ENCODE results near the gene ARSD. TPM values are rescaled to one million over a fixed set of nuclear protein-coding genes. Genes with fewer than 3 reads are reported as not detected.

The ARSD gene
- total RNA-seq, 2 experiments from 2014 or later, result 0.98 to 1.2 TPM

GRCh38 chrX:2857566-2857965 lies 71.6 kb downstream of the ARSD start:
- ChIA-PET CTCF (no interaction called here), POLR2A (no interaction called here)
- Mint-ChIP-seq H3K27ac (no peak overlapping the region), H3K27me3 (no peaks in the 10 kb centered on the region), H3K4me3 (no peak overlapping the region), H3K9me3 (no peaks in the 10 kb centered on the region), H3K4me1 (ENCODE audit: low read depth) (no peaks in the 10 kb centered on the region), H3K36me3 (ENCODE audit: low read depth) (no peaks in the 10 kb centered on the region)
- ATAC-seq, result no peak
- intact Hi-C loops (cut with micrococcal nuclease), result no loop called here
- DNase-seq, result no peak
- TF ChIP-seq CTCF (IDR thresholded peaks at IDR 0.05), result no peak

- no peak for TF ChIP-seq CTCF (IDR thresholded peaks at IDR 0.05)
- Mint-ChIP-seq H3K4me1 (ENCODE audit: low read depth) (no peaks in the 10 kb centered on the region), H3K27me3 (no peaks in the 10 kb centered on the region), H3K4me3 (no peak overlapping the region), H3K36me3 (ENCODE audit: low read depth) (no peaks in the 10 kb centered on the region), H3K9me3 (no peaks in the 10 kb centered on the region), H3K27ac (no peak overlapping the region)
- DNase-seq (no peak), ATAC-seq (no peak)
- CTCF ChIA-PET, result no interaction called here
- POLR2A ChIA-PET, result no interaction called here
- intact Hi-C loops (cut with micrococcal nuclease), result no loop called here
Observed at GRCh38 chrX:2855761-2856160, 73.4 kb downstream of the ARSD start.

GRCh38 chrX:2854918-2855317 lies 74.2 kb downstream of the ARSD start:
- ATAC-seq (no peak), DNase-seq (no peak)
- no peaks in the 10 kb centered on the region for H3K4me1 Mint-ChIP-seq (ENCODE audit: low read depth)
- CTCF ChIA-PET, result no interaction called here
- POLR2A ChIA-PET, result no interaction called here
- H3K4me3 Mint-ChIP-seq, result no peak overlapping the region
- intact Hi-C loops (cut with micrococcal nuclease), result no loop called here
- no peaks in the 10 kb centered on the region for H3K9me3 Mint-ChIP-seq
- H3K27ac Mint-ChIP-seq, result no peak overlapping the region
- TF ChIP-seq CTCF (IDR thresholded peaks at IDR 0.05), result no peak
- H3K27me3 Mint-ChIP-seq, result no peaks in the 10 kb centered on the region
- H3K36me3 Mint-ChIP-seq (ENCODE audit: low read depth), result no peaks in the 10 kb centered on the region

Other genes starting within 250 kb of the ARSD start
- 100 to 1,000 TPM; 121 to 123 TPM for gene CD99, start 238.0 kb downstream of the ARSD start, total RNA-seq
- gene XG, start 177.3 kb downstream of the ARSD start, total RNA-seq, result not detected
- not detected for gene GYG2, start 100.4 kb downstream of the ARSD start, total RNA-seq
- not detected for gene ARSH, start 77.2 kb upstream of the ARSD start, total RNA-seq
- not detected for gene ARSF, start 112.1 kb upstream of the ARSD start, total RNA-seq

All from activated CD8-positive, alpha-beta T cell treated with anti-CD3 and anti-CD28 coated beads for 36 hours (primary cell).